HTR-8/SVneo (cell line): ENCODE data around the gene OR51L1.

Experiments
- DNase-seq: peaks from one replicate; pipeline ENCODE4 v3.0.0; 2011; ENCODE audit warnings: low spot score, mixed read lengths; ENCODE audit not compliant: insufficient read length
- FAIRE-seq: peaks from 2 replicates; lab custom pipeline; 2011; peaks lifted over from hg19 to GRCh38; lab: Jason Lieb, UNC

OR51L1 gene

DNA sequence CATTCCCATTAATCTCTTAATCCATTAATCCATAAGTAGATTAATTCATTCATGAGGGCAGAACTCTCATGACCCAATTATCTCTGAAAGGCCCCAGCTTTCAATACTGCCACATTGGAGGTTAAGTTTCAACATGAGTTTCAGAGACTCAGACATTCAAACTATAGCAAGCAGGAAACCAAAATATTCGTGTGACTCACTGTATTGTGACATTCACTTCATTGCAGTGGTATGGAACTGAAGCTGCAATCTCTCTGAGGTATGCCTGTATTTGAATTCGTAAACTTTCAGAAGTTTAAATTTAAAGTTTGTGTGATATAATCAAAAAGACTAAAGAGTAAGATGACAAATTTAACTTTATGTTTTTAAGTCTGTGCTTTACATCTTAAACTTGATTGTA lies 48.7 kb downstream of the OR51L1 start:
- FAIRE-seq, result no peak
- no peak for DNase-seq

DNA sequence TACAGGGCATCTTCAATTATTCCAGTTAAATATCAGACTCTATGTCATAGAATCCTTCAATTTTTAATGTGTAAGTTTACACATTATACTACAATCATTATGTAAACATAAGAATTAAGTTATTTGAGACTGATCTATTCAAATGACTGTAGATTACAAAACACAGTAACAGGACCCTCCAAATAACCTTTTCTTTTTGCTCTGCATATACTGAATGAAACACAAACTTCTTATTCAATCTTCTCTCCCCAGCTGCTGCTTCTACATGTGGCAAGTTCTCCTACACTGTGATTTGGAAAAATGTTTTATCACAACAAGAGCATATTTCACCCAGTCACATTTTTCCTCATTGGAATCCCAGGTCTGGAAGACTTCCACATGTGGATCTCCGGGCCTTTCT lies 51.6 kb downstream of the OR51L1 start, which contains the start of gene OR52J3:
TSS of gene OR52J3 (plus strand) at position 301 of the 400 bp plus-strand sequence. CDS start at position 301, 0 bp downstream.
- FAIRE-seq (no peak), DNase-seq (no peak)

DNA sequence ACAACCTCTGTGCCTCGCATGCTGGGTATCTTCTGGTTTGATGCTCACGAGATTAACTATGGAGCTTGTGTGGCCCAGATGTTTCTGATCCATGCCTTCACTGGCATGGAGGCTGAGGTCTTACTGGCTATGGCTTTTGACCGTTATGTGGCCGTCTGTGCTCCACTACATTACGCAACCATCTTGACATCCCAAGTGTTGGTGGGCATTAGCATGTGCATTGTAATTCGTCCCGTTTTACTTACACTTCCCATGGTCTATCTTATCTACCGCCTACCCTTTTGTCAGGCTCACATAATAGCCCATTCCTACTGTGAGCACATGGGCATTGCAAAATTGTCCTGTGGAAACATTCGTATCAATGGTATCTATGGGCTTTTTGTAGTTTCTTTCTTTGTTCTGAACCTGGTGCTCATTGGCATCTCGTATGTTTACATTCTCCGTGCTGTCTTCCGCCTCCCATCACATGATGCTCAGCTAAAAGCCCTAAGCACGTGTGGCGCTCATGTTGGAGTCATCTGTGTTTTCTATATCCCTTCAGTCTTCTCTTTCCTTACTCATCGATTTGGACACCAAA lies 52.2 kb downstream of the OR51L1 start:
- DNase-seq, result no peak
- FAIRE-seq, result no peak
